Neural cell (in vitro differentiated cells): ENCODE results near the gene TM7SF3. TPM values are rescaled to one million over a fixed set of nuclear protein-coding genes. Genes with fewer than 3 reads are reported as not detected.

Experiments used
- H2AFZ ChIP-seq: fragments of 200-600, 300-800 bp; sonication (generic), shearing (Covaris generic); 2 replicates; pipeline ENCODE4 v1.6.0; 2014; ENCODE audit warnings: low read depth, mild to moderate bottlenecking, antibody characterized with exemption, low read length, moderate library complexity
- H3F3A ChIP-seq: fragments of 200-600 bp; shearing (Covaris generic); 2 replicates; pipeline ENCODE4 v1.6.1; 2016; ENCODE audit warnings: mild to moderate bottlenecking, moderate library complexity, mixed read lengths, antibody characterized with exemption, low read length; ENCODE audit not compliant: insufficient read depth, poor library complexity, severe bottlenecking
- H3K27ac ChIP-seq: fragments of 200-600, 300-800 bp; sonication (generic), shearing (Covaris generic); 2 replicates; pipeline ENCODE4 v1.5.1; 2014; ENCODE audit warnings: mild to moderate bottlenecking, low read length, moderate library complexity
- H3K27me3 ChIP-seq: fragments of 300-800, 200-600 bp; sonication (generic), shearing (Covaris generic); 2 replicates; pipeline ENCODE4 v1.6.0; 2014; ENCODE audit warnings: mild to moderate bottlenecking, low read depth, low read length, moderate library complexity; ENCODE audit not compliant: insufficient read depth
- H3K36me3 ChIP-seq: fragments of 300-800, 200-600 bp; sonication (generic), shearing (Covaris generic); 2 replicates; pipeline ENCODE4 v1.5.1; 2014; ENCODE audit warnings: mild to moderate bottlenecking, antibody characterized with exemption, low read length, moderate library complexity; ENCODE audit not compliant: insufficient read depth
- H3K4me2 ChIP-seq: fragments of 300-800, 200-600 bp; sonication (generic), shearing (Covaris generic); 2 replicates; pipeline ENCODE4 v1.6.0; 2014; ENCODE audit warnings: mild to moderate bottlenecking, low read length
- H3K4me3 ChIP-seq: fragments of 300-800, 200-600 bp; sonication (generic), shearing (Covaris generic); 2 replicates; pipeline ENCODE4 v1.5.1; 2014; ENCODE audit warnings: mild to moderate bottlenecking, low read length, moderate library complexity
- H3K79me2 ChIP-seq: fragments of 200-600 bp; shearing (Covaris generic); replicated peaks from 2 replicates; pipeline ENCODE4 v1.6.0; 2014; ENCODE audit warnings: mild to moderate bottlenecking, low read length, moderate library complexity; ENCODE audit not compliant: insufficient read depth
- H3K9ac ChIP-seq: fragments of 300-800, 200-600 bp; sonication (generic), shearing (Covaris generic); 2 replicates; pipeline ENCODE4 v1.6.1; 2016; ENCODE audit warnings: mild to moderate bottlenecking, low read length, mixed read lengths
- H3K9me2 ChIP-seq: fragments of 200-600 bp; shearing (Covaris generic); 2 replicates; pipeline ENCODE4 v1.6.1; 2016; ENCODE audit warnings: mild to moderate bottlenecking, low read length, mixed read lengths; ENCODE audit not compliant: insufficient read depth
- H3K9me3 ChIP-seq: fragments of 200-600, 300-800 bp; sonication (generic), shearing (Covaris generic); 2 replicates; pipeline ENCODE4 v1.6.1; 2016; ENCODE audit warnings: mild to moderate bottlenecking, mixed run types, low read length, moderate library complexity, mixed read lengths
- H4K20me1 ChIP-seq: fragments of 200-600 bp; shearing (Covaris generic); 2 replicates; pipeline ENCODE4 v1.6.1; 2016; ENCODE audit warnings: mild to moderate bottlenecking, mixed run types; ENCODE audit not compliant: insufficient read depth
- EP300 ChIP-seq: fragments of 450-650 bp; conservative IDR thresholded peaks from 2 replicates; pipeline ENCODE4 v1.6.1; 2014; ENCODE audit warnings: antibody characterized with exemption, mild to moderate bottlenecking, moderate library complexity; ENCODE audit not compliant: poor library complexity, severe bottlenecking
- EZH2 ChIP-seq: fragments of 200-600, 300-800 bp; shearing (Covaris generic), sonication (generic); IDR thresholded peaks from 2 replicates; pipeline ENCODE4 v1.6.1; 2014; ENCODE audit warnings: antibody characterized with exemption, low read length, borderline replicate concordance, mild to moderate bottlenecking; ENCODE audit not compliant: insufficient read depth, poor library complexity, severe bottlenecking
- MXI1 ChIP-seq: fragments of 450-650 bp; conservative IDR thresholded peaks from 2 replicates; pipeline ENCODE4 v1.6.1; 2014; ENCODE audit warnings: antibody characterized with exemption, mild to moderate bottlenecking; ENCODE audit not compliant: poor library complexity, severe bottlenecking
- POLR2AphosphoS5 ChIP-seq: IDR thresholded peaks from 2 replicates; pipeline ENCODE4 v1.6.1; 2012
- RAD21 ChIP-seq: fragments of 450-650 bp; conservative IDR thresholded peaks from 2 replicates; pipeline ENCODE4 v1.6.1; 2014; ENCODE audit warnings: antibody characterized with exemption, mild to moderate bottlenecking, moderate library complexity
- SMC3 ChIP-seq: fragments of 450-650 bp; conservative IDR thresholded peaks from 2 replicates; pipeline ENCODE4 v1.6.1; 2014; ENCODE audit warnings: antibody characterized with exemption, mild to moderate bottlenecking, moderate library complexity; ENCODE audit not compliant: poor library complexity
- TAF1 ChIP-seq: IDR thresholded peaks from 2 replicates; pipeline ENCODE4 v1.6.1; 2012; ENCODE audit warnings: low read depth
- polyA plus RNA-seq: library from polyadenylated mRNA; depleted of rRNA; stranded (reverse); fragments of >200 nt; gene quantifications from 2 replicates; pipeline ENCODE4 v1.2.3, GENCODE V29; 2014
- TF ChIP-seq, protein P1 (sequence below): fragments of 450-650 bp; IDR thresholded peaks from 2 replicates; pipeline ENCODE4 v1.5.1; 2014; ENCODE audit warnings: antibody characterized with exemption, mild to moderate bottlenecking, moderate library complexity; ENCODE audit not compliant: poor library complexity, severe bottlenecking
- TF ChIP-seq, protein P2 (sequence below): IDR thresholded peaks from 2 replicates; pipeline ENCODE4 v1.6.1; 2012; ENCODE audit warnings: borderline replicate concordance

TM7SF3 gene
- polyA plus RNA-seq, 1 donor from 2014 or later, result 30.0 TPM

DNA sequence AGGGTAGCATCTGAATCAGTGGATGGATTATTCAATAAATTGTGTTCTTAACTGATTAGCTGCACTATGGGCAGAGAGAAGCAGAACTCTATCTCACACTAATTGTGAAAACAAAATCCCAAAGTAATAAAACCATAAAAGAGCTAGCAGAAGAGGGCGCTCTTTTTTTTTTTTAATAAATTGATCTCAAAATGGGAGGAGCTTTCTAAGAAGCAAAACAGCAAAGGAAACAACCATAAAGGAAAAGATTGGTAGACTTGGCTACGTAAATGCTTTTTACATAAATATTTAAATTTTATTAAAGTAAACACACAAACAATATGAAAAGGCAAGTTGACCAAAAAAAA lies 1.5 kb upstream of the TM7SF3 start:
- H3K27me3 ChIP-seq, result no peaks in the 10 kb centered on the region
- no peak overlapping the region for H3K4me2 ChIP-seq

DNA sequence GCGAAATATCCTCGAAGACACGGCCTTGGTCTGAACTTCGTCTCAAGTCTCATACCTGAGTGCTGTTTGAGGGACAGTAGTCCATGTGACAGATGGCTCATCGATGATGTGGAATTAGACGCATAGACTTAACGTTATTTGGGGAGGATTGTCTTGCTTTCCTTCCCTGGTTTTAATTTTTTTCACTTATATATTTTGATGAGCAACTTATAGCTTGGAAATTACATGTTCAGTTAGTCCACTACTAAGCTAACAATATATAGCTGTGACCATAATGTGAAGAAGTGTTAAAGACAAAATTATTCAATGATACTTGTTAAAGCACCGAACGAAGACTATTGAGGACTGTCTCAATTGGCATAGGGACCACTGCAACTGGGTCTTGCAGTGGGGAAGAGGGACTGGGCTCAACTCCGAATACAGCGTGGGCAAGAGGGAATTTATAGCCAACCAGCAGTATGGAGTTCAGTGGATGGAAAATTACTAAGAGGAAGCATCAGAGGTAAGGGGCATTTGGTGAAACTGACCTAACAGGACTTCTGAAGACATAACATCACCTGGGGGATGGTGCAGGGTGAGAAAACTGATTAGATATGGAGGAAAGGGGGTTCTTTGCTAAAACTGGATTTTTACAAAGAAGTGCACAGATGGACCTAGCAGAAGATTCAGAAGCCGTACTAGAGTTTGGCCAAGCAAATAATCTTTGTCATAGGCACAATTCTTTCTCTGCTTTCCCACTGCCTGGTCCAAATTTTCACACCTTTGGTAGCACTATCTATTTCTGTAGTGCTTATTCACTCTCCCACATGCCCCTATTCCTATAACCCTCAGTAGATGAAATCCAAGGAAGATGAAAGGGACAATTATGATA lies 910 bp upstream of the TM7SF3 start:
- no peaks in the 10 kb centered on the region for H3K9me3 ChIP-seq
- H3K9ac ChIP-seq, result peak overlapping the region; percentile 10
- TF ChIP-seq POLR2AphosphoS5, result no peak
- no peak for TF ChIP-seq MXI1
- no peak for TF ChIP-seq TAF1
- TF ChIP-seq SMC3, result no peak
- no peak for TF ChIP-seq EZH2
- no peak for TF ChIP-seq RAD21
- TF ChIP-seq, protein P1, sequence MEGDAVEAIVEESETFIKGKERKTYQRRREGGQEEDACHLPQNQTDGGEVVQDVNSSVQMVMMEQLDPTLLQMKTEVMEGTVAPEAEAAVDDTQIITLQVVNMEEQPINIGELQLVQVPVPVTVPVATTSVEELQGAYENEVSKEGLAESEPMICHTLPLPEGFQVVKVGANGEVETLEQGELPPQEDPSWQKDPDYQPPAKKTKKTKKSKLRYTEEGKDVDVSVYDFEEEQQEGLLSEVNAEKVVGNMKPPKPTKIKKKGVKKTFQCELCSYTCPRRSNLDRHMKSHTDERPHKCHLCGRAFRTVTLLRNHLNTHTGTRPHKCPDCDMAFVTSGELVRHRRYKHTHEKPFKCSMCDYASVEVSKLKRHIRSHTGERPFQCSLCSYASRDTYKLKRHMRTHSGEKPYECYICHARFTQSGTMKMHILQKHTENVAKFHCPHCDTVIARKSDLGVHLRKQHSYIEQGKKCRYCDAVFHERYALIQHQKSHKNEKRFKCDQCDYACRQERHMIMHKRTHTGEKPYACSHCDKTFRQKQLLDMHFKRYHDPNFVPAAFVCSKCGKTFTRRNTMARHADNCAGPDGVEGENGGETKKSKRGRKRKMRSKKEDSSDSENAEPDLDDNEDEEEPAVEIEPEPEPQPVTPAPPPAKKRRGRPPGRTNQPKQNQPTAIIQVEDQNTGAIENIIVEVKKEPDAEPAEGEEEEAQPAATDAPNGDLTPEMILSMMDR, result no peak
- TF ChIP-seq EP300, result no peak
- TF ChIP-seq, protein P2, sequence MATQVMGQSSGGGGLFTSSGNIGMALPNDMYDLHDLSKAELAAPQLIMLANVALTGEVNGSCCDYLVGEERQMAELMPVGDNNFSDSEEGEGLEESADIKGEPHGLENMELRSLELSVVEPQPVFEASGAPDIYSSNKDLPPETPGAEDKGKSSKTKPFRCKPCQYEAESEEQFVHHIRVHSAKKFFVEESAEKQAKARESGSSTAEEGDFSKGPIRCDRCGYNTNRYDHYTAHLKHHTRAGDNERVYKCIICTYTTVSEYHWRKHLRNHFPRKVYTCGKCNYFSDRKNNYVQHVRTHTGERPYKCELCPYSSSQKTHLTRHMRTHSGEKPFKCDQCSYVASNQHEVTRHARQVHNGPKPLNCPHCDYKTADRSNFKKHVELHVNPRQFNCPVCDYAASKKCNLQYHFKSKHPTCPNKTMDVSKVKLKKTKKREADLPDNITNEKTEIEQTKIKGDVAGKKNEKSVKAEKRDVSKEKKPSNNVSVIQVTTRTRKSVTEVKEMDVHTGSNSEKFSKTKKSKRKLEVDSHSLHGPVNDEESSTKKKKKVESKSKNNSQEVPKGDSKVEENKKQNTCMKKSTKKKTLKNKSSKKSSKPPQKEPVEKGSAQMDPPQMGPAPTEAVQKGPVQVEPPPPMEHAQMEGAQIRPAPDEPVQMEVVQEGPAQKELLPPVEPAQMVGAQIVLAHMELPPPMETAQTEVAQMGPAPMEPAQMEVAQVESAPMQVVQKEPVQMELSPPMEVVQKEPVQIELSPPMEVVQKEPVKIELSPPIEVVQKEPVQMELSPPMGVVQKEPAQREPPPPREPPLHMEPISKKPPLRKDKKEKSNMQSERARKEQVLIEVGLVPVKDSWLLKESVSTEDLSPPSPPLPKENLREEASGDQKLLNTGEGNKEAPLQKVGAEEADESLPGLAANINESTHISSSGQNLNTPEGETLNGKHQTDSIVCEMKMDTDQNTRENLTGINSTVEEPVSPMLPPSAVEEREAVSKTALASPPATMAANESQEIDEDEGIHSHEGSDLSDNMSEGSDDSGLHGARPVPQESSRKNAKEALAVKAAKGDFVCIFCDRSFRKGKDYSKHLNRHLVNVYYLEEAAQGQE, result no peak
- peak overlapping the region; percentile 71 for H3K4me3 ChIP-seq
- no peaks in the 10 kb centered on the region for H3K36me3 ChIP-seq
- no peaks in the 10 kb centered on the region for H3K79me2 ChIP-seq
- no peaks in the 10 kb centered on the region for H3K9me2 ChIP-seq
- no peaks in the 10 kb centered on the region for H3K27me3 ChIP-seq
- no peak overlapping the region for H3K27ac ChIP-seq
- H3K4me2 ChIP-seq, result no peak overlapping the region
- no peaks in the 10 kb centered on the region for H4K20me1 ChIP-seq
- peaks cover 4% of the 10 kb centered on the region for H3F3A ChIP-seq
- H2AFZ ChIP-seq, result no peak overlapping the region

More for the DNA sequence above, 1.5 kb upstream of the TM7SF3 start:
- Histone ChIP-seq H3F3A (peaks cover 4% of the 10 kb centered on the region), H3K4me3 (no peak overlapping the region), H3K9ac (no peak overlapping the region), H3K27ac (no peak overlapping the region), H3K9me3 (no peaks in the 10 kb centered on the region), H3K36me3 (no peaks in the 10 kb centered on the region), H3K9me2 (no peaks in the 10 kb centered on the region), H4K20me1 (no peaks in the 10 kb centered on the region), H3K79me2 (no peaks in the 10 kb centered on the region), H2AFZ (no peak overlapping the region)
- TF ChIP-seq MXI1 (no peak), SMC3 (peak; percentile 55), EP300 (no peak), RAD21 (peak; percentile 22), POLR2AphosphoS5 (no peak), TAF1 (no peak), EZH2 (no peak)
- TF ChIP-seq, protein P1, result peak; percentile 57
- TF ChIP-seq, protein P2, result no peak
